Mucosa of stomach (tissue), 1 donor: Measurements from ENCODE around the gene SSBP3.

Experiments used
- H3K27me3 ChIP-seq: one replicate; pipeline ENCODE4 v1.7.0; 2013; ENCODE audit warnings: mild to moderate bottlenecking, low read length; ENCODE audit not compliant: control insufficient read depth, insufficient read depth
- H3K36me3 ChIP-seq: one replicate; pipeline ENCODE4 v1.7.0; 2013; ENCODE audit warnings: low read length; ENCODE audit not compliant: control insufficient read depth, insufficient read depth
- H3K4me1 ChIP-seq: one replicate; pipeline ENCODE4 v1.7.0; 2013; ENCODE audit warnings: mild to moderate bottlenecking, low read length; ENCODE audit not compliant: control insufficient read depth, insufficient read depth
- H3K4me3 ChIP-seq: one replicate; pipeline ENCODE4 v1.7.0; 2013; ENCODE audit warnings: low read length
- H3K9ac ChIP-seq: one replicate; pipeline ENCODE4 v1.7.0; 2013; ENCODE audit warnings: mild to moderate bottlenecking, low read length, moderate library complexity
- H3K9me3 ChIP-seq: one replicate; pipeline ENCODE4 v1.7.0; 2013; ENCODE audit warnings: mild to moderate bottlenecking, low read length, moderate library complexity; ENCODE audit not compliant: control insufficient read depth
- donor health status: Pancreatic carcinoma.

The SSBP3 gene

GRCh38 chr1:54275349-54275748 is 130.8 kb downstream of the SSBP3 start:
- peak overlapping the region; percentile 52 for H3K9ac ChIP-seq
- H3K4me1 ChIP-seq, result peaks cover 83% of the 10 kb centered on the region
- H3K4me3 ChIP-seq, result no peak overlapping the region
- peaks cover 7% of the 10 kb centered on the region for H3K36me3 ChIP-seq
- no peaks in the 10 kb centered on the region for H3K9me3 ChIP-seq
- no peaks in the 10 kb centered on the region for H3K27me3 ChIP-seq

GRCh38 chr1:54274881-54275280 is 131.3 kb downstream of the SSBP3 start:
- Histone ChIP-seq H3K4me3 (no peak overlapping the region), H3K27me3 (no peaks in the 10 kb centered on the region), H3K9ac (peak overlapping the region; percentile 52), H3K9me3 (no peaks in the 10 kb centered on the region), H3K4me1 (peaks cover 79% of the 10 kb centered on the region), H3K36me3 (peaks cover 3% of the 10 kb centered on the region)

GRCh38 chr1:54274448-54274847 is 131.7 kb downstream of the SSBP3 start:
- Histone ChIP-seq H3K9me3 (no peaks in the 10 kb centered on the region), H3K36me3 (no peaks in the 10 kb centered on the region), H3K4me1 (peaks cover 79% of the 10 kb centered on the region), H3K27me3 (no peaks in the 10 kb centered on the region), H3K9ac (peak overlapping the region; percentile 52), H3K4me3 (no peak overlapping the region)

- Histone ChIP-seq H3K9me3 (no peaks in the 10 kb centered on the region), H3K27me3 (no peaks in the 10 kb centered on the region), H3K36me3 (no peaks in the 10 kb centered on the region), H3K9ac (peak overlapping the region; percentile 26), H3K4me1 (peaks cover 78% of the 10 kb centered on the region), H3K4me3 (no peak overlapping the region)
These were observed 132.4 kb downstream of the SSBP3 start for GRCh38 chr1:54273795-54274163.

- H3K4me3 ChIP-seq, result no peak overlapping the region
- H3K4me1 ChIP-seq, result peaks cover 73% of the 10 kb centered on the region
- peak overlapping the region; percentile 26 for H3K9ac ChIP-seq
These were observed 133.0 kb downstream of the SSBP3 start for GRCh38 chr1:54273092-54273794.

GRCh38 chr1:54272772-54273091 is 133.5 kb downstream of the SSBP3 start:
- Histone ChIP-seq H3K9ac (no peak overlapping the region), H3K4me3 (no peak overlapping the region), H3K36me3 (no peaks in the 10 kb centered on the region), H3K27me3 (no peaks in the 10 kb centered on the region), H3K4me1 (peaks cover 67% of the 10 kb centered on the region), H3K9me3 (no peaks in the 10 kb centered on the region)

More at GRCh38 chr1:54273092-54273794, 133.0 kb downstream of the SSBP3 start:
- no peaks in the 10 kb centered on the region for H3K36me3 ChIP-seq
- H3K27me3 ChIP-seq, result no peaks in the 10 kb centered on the region
- no peaks in the 10 kb centered on the region for H3K9me3 ChIP-seq

- Histone ChIP-seq H3K4me3 (no peak overlapping the region), H3K4me1 (peaks cover 62% of the 10 kb centered on the region), H3K9me3 (no peaks in the 10 kb centered on the region), H3K27me3 (no peaks in the 10 kb centered on the region), H3K36me3 (no peaks in the 10 kb centered on the region), H3K9ac (no peak overlapping the region)
These were observed 134.1 kb downstream of the SSBP3 start for GRCh38 chr1:54272134-54272533.

GRCh38 chr1:54271341-54271740 is 134.9 kb downstream of the SSBP3 start:
- H3K27me3 ChIP-seq, result no peaks in the 10 kb centered on the region
- peaks cover 64% of the 10 kb centered on the region for H3K4me1 ChIP-seq
- no peak overlapping the region for H3K4me3 ChIP-seq
- H3K9ac ChIP-seq, result no peak overlapping the region
- H3K9me3 ChIP-seq, result no peaks in the 10 kb centered on the region
- no peaks in the 10 kb centered on the region for H3K36me3 ChIP-seq

GRCh38 chr1:54270543-54270942 is 135.7 kb downstream of the SSBP3 start:
- Histone ChIP-seq H3K9me3 (no peaks in the 10 kb centered on the region), H3K9ac (no peak overlapping the region), H3K4me1 (peaks cover 63% of the 10 kb centered on the region), H3K4me3 (no peak overlapping the region), H3K27me3 (no peaks in the 10 kb centered on the region), H3K36me3 (no peaks in the 10 kb centered on the region)

- Histone ChIP-seq H3K36me3 (no peaks in the 10 kb centered on the region), H3K9ac (no peak overlapping the region), H3K27me3 (no peaks in the 10 kb centered on the region), H3K9me3 (no peaks in the 10 kb centered on the region), H3K4me3 (no peak overlapping the region), H3K4me1 (peaks cover 56% of the 10 kb centered on the region)
These were observed 137.4 kb downstream of the SSBP3 start for GRCh38 chr1:54268762-54269297.

GRCh38 chr1:54267815-54268761 is 138.1 kb downstream of the SSBP3 start:
- Histone ChIP-seq H3K27me3 (no peaks in the 10 kb centered on the region), H3K36me3 (no peaks in the 10 kb centered on the region), H3K4me1 (peaks cover 54% of the 10 kb centered on the region), H3K4me3 (no peak overlapping the region), H3K9ac (no peak overlapping the region), H3K9me3 (no peaks in the 10 kb centered on the region)

GRCh38 chr1:54266908-54267307 is 139.3 kb downstream of the SSBP3 start:
- Histone ChIP-seq H3K4me3 (no peak overlapping the region), H3K9ac (no peak overlapping the region), H3K36me3 (no peaks in the 10 kb centered on the region), H3K4me1 (peaks cover 43% of the 10 kb centered on the region), H3K27me3 (no peaks in the 10 kb centered on the region), H3K9me3 (no peaks in the 10 kb centered on the region)
